Right lobe of liver (tissue), 6 donors: ENCODE results near the gene BLTP1. TPM values are rescaled to one million over a fixed set of nuclear protein-coding genes. Genes with fewer than 3 reads are reported as not detected.

Experiments
- ATAC-seq, 4 donors: fragments of 200-7000 bp; cut with Tn5 transposase; one replicate each; pipeline ENCODE4 v1.9.1; 2020; ENCODE audit warnings: mild to moderate bottlenecking in 4 of 4, moderate library complexity in 4 of 4
- DNase-seq, 3 donors: peaks; one replicate each; pipeline ENCODE4 v3.0.0-alpha.2; 2020
- H3K27ac ChIP-seq, 3 donors: fragments of 200-600 bp; one replicate each; pipeline ENCODE4 v1.8.0; 2022
- H3K27me3 ChIP-seq, 2 donors: fragments of 200-600 bp; one replicate each; pipeline ENCODE4 v1.8.0; 2022
- H3K36me3 ChIP-seq, 4 donors: fragments of 200-600 bp; sonication (generic) in 1 of 4; one replicate each; pipeline versions ENCODE4 v1.5.1 to v1.8.0; 2017 to 2022; ENCODE audit warnings: control low read depth in 1 of 4
- H3K4me1 ChIP-seq, 4 donors: fragments of 200-600 bp; sonication (generic) in 1 of 4; one replicate each; pipeline versions ENCODE4 v1.5.1 to v1.8.0; 2017 to 2022; ENCODE audit warnings: control low read depth in 1 of 4
- H3K4me3 ChIP-seq, 3 donors: fragments of 200-600 bp; one replicate each; pipeline ENCODE4 v1.8.0; 2022
- H3K9me3 ChIP-seq, 4 donors: fragments of 200-600 bp; sonication (generic) in 1 of 4; one replicate each; pipeline versions ENCODE4 v1.5.1 to v1.8.0; 2017 to 2022; ENCODE audit warnings: control low read depth in 1 of 4
- CTCF ChIP-seq, 4 donors: fragments of 200-600 bp in 3 of 4; fragments of 450-650 bp in 1 of 4; IDR thresholded peaks; one replicate each; pipeline versions ENCODE4 v1.5.1 to v1.8.0; 2016 to 2022; ENCODE audit warnings: antibody characterized with exemption in 4 of 4, mild to moderate bottlenecking in 2 of 4
- POLR2A ChIP-seq: fragments of 450-650 bp; IDR thresholded peaks from one replicate; pipeline ENCODE4 v1.6.1; 2017; ENCODE audit warnings: antibody characterized with exemption, mild to moderate bottlenecking
- WGBS: methylation state at CpG from one replicate; pipeline ENCODE4 v1.1.6; 2018; ENCODE audit warnings: low coverage, low lambda C conversion rate; ENCODE audit not compliant: insufficient coverage; ENCODE audit errors: missing lambda C conversion rate; 5-methylcytosine and 5-hydroxymethylcytosine counted together
- intact Hi-C, 2 donors: fragments of 100-400 bp; cut with DNase I; formaldehyde crosslinking; loops; one replicate each; pipeline versions ENCODE4 v1.11.2 to v1.14.1; 2022
- total RNA-seq, 6 experiments: library from RNA; depleted of rRNA in 2 of 6; stranded (reverse); fragments of >200 nt in 2 of 6; fragmentation: NEBNext Ultra II Directional in 3 of 6; extraction: Animal tissue kit (Norgen Biotek cat#: 25700) in 3 of 6; gene quantifications; one replicate each; pipeline versions ENCODE4 v1.1.0 to v1.2.4, GENCODE V29; 2016 to 2023
- donor health status: DM: no; HTN: yes; CAD: no.
- donor health status: DM: no; HTN: no; CAD: no.
- donor health status: DM: no; HTN: no; CAD: no.
- donor health status: DM: no; HTN: yes; CAD: no.
- donor health status: DM: no; HTN: yes; CAD: no.

The BLTP1 gene
- total RNA-seq, 6 experiments from 2014 or later = 29.1 to 42.1 (median 36.9) TPM

- H3K27ac ChIP-seq = no peak overlapping the region
- ATAC-seq (no peak), DNase-seq (no peak)
- H3K36me3 ChIP-seq = no peaks in the 10 kb centered on the region
- H3K4me3 ChIP-seq = no peak overlapping the region
- TF ChIP-seq CTCF (IDR thresholded peaks at IDR 0.05) (no peak), POLR2A (no peak)
- no peaks in the 10 kb centered on the region for H3K27me3 ChIP-seq
- WGBS = 86% methylated on average over 2 of the region's 3 CpGs
- intact Hi-C loops = no loop called here
- H3K9me3 ChIP-seq = no peaks in the 10 kb centered on the region
- no peaks in the 10 kb centered on the region for H3K4me1 ChIP-seq
Observed at GRCh38 chr4:122163301-122163700, 11.2 kb downstream of the BLTP1 start.

GRCh38 chr4:122163767-122164166, 11.6 kb downstream of the BLTP1 start:
- intact Hi-C loops = no loop called here
- H3K27me3 ChIP-seq = no peaks in the 10 kb centered on the region
- no peak overlapping the region for H3K27ac ChIP-seq
- no peaks in the 10 kb centered on the region for H3K36me3 ChIP-seq
- TF ChIP-seq CTCF (IDR thresholded peaks at IDR 0.05) (no peak), POLR2A (no peak)
- H3K9me3 ChIP-seq = no peaks in the 10 kb centered on the region
- no peak for DNase-seq
- WGBS = 73% methylated on average over 1 of the region's 1 CpG
- H3K4me3 ChIP-seq = no peak overlapping the region
- H3K4me1 ChIP-seq = no peaks in the 10 kb centered on the region
- peak in 1 of 4 donors; percentile 49 for ATAC-seq

- Histone ChIP-seq H3K27me3 (no peaks in the 10 kb centered on the region), H3K36me3 (no peaks in the 10 kb centered on the region), H3K4me3 (no peak overlapping the region), H3K27ac (no peak overlapping the region), H3K4me1 (no peaks in the 10 kb centered on the region), H3K9me3 (no peaks in the 10 kb centered on the region)
- intact Hi-C loops = no loop called here
- WGBS = 84% methylated on average over 3 of the region's 4 CpGs
- DNase-seq = no peak
- no peak for ATAC-seq
- TF ChIP-seq POLR2A = no peak
- TF ChIP-seq CTCF (IDR thresholded peaks at IDR 0.05) = no peak
Observed at GRCh38 chr4:122167369-122167768, 15.2 kb downstream of the BLTP1 start.

GRCh38 chr4:122170775-122171174, 18.6 kb downstream of the BLTP1 start:
- no peak overlapping the region for H3K27ac ChIP-seq
- no peak for DNase-seq
- no peaks in the 10 kb centered on the region for H3K9me3 ChIP-seq
- TF ChIP-seq POLR2A (no peak), CTCF (IDR thresholded peaks at IDR 0.05) (no peak)
- H3K4me1 ChIP-seq = no peaks in the 10 kb centered on the region
- peaks cover 0 to 7% (median 0%) of the 10 kb centered on the region in 4 donors for H3K36me3 ChIP-seq
- intact Hi-C loops = no loop called here
- H3K27me3 ChIP-seq = no peaks in the 10 kb centered on the region
- H3K4me3 ChIP-seq = no peak overlapping the region
- 50% methylated on average over 1 of the region's 1 CpG for WGBS
- no peak for ATAC-seq

GRCh38 chr4:122171323-122171722, 19.2 kb downstream of the BLTP1 start:
- no peak for TF ChIP-seq CTCF (IDR thresholded peaks at IDR 0.05)
- TF ChIP-seq POLR2A = no peak
- Histone ChIP-seq H3K4me3 (no peak overlapping the region), H3K27ac (no peak overlapping the region), H3K36me3 (peaks cover 0 to 11% (median 0%) of the 10 kb centered on the region in 4 donors), H3K27me3 (no peaks in the 10 kb centered on the region), H3K9me3 (no peaks in the 10 kb centered on the region), H3K4me1 (no peaks in the 10 kb centered on the region)
- intact Hi-C loops = no loop called here
- no peak for ATAC-seq
- no peak for DNase-seq
